ENCODE measurements around the gene LILRB3. TPM values are rescaled to one million over a fixed set of nuclear protein-coding genes. Genes with fewer than 3 reads are reported as not detected.
"Not testable (repeated sequence)": the region's sequence is repeated elsewhere in the genome, so short reads cannot be mapped to it uniquely, and the experiment has no call there.

Gene LILRB3
- 0.24 TPM in 1 of 2 replicates, not detected in the other for total RNA-seq
- 1.4 and 1.7 TPM in 2 replicates for polyA plus RNA-seq

DNA sequence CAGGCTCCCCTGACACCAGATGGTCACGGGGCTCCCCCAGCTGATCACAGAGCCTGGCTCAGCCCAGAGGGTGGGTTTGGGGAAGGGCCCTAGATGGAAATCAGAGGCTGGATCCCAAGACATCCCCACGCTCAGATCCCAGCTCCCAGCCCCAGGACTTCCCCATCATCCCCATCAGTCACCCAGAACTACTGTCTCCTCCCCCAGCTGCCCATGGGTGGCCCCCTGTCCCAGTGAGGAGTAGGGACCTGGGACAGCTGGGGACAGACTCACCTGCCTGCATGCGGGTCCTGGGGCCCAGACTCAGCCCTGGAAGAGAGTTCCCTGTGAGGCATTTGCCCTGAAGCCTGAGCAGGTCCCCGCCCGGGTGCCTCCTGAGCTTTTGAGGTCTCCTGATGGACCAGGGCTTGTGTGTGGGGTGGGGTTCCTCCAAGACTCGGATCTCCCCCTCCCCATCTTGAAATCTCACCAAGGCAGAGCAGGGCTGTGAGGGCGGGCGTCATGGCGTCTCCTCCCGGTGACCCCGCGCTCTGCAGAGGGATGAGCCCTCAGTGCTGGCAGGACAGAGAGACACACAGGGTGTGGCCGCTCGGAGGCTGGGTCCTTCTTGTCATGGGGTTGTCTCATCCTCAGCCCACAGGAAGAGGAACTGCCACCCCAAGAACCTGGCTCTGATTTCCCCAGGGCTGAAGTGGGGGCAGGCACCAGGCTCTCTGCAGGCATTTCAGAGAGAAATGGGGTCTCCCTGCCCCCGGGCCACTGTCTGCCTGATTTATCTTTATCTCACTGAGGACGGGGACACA is at the start of gene LILRB3:
LILRB3 (minus strand) TSS at position 534 of the 803 bp plus-strand sequence; CDS start at position 503, 31 bp downstream.
- not testable (repeated sequence) for H3K9me2 ChIP-seq (replicated peaks; ENCODE audit: insufficient read depth); H3K9me3 ChIP-seq (ENCODE audit: low read depth); H4K20me1 ChIP-seq (ENCODE audit: insufficient read depth, poor library complexity, severe bottlenecking); H3K36me3 ChIP-seq (replicated peaks; ENCODE audit: insufficient read depth, low read depth); H3K4me3 ChIP-seq; H3K27me3 ChIP-seq; H3K4me2 ChIP-seq; H3K27ac ChIP-seq; H3K79me2 ChIP-seq; DNase-seq (ENCODE audit: low spot score); H3K4me1 ChIP-seq (ENCODE audit: insufficient read depth); H2AFZ ChIP-seq
- WGBS (ENCODE audit: low lambda C conversion rate, missing lambda C conversion rate) = 77% methylated on average over 15 of the region's 16 CpGs

DNA sequence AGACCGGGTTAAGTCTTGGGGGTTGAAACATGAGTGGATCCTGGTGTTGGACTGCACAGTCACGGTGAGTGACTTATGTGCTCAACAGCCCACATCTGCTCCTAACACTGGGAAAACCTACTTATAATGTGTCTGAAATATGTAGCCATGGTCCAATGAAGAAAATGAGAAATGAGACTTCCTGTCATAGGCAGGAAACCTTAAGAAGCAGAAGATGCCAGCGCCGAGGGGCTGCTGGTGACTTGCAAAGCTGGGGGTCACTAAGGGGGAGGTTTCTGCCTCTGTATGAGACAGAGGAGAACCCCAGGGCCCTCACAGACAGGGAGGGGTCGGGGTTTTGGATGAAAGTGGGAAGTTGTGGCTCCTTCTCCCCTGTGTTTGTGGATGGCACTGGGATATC is 49.4 kb upstream of the LILRB3 start:
- not testable (repeated sequence) for H2AFZ ChIP-seq; H3K4me1 ChIP-seq (ENCODE audit: insufficient read depth); H3K4me3 ChIP-seq; H3K36me3 ChIP-seq (replicated peaks; ENCODE audit: insufficient read depth, low read depth); H3K79me2 ChIP-seq; H3K9me3 ChIP-seq (ENCODE audit: low read depth); DNase-seq (ENCODE audit: low spot score); H3K27ac ChIP-seq; H3K4me2 ChIP-seq; H3K9me2 ChIP-seq (replicated peaks; ENCODE audit: insufficient read depth); H3K27me3 ChIP-seq; H4K20me1 ChIP-seq (ENCODE audit: insufficient read depth, poor library complexity, severe bottlenecking)
- WGBS (ENCODE audit: low lambda C conversion rate, missing lambda C conversion rate) = 78% methylated on average over 5 of the region's 5 CpGs

- H3K36me3 ChIP-seq (replicated peaks; ENCODE audit: insufficient read depth, low read depth); H3K79me2 ChIP-seq; H3K27ac ChIP-seq; H2AFZ ChIP-seq; H3K27me3 ChIP-seq; H3K4me2 ChIP-seq; H3K9me2 ChIP-seq (replicated peaks; ENCODE audit: insufficient read depth); H3K4me1 ChIP-seq (ENCODE audit: insufficient read depth); H3K4me3 ChIP-seq; H4K20me1 ChIP-seq (ENCODE audit: insufficient read depth, poor library complexity, severe bottlenecking); DNase-seq (ENCODE audit: low spot score); H3K9me3 ChIP-seq (ENCODE audit: low read depth): not testable (repeated sequence)
- WGBS (ENCODE audit: low lambda C conversion rate, missing lambda C conversion rate) = 69% methylated on average over 4 of the region's 4 CpGs
Measured at GRCh38 chr19:54271587-54271986, 48.8 kb upstream of the LILRB3 start.

DNA sequence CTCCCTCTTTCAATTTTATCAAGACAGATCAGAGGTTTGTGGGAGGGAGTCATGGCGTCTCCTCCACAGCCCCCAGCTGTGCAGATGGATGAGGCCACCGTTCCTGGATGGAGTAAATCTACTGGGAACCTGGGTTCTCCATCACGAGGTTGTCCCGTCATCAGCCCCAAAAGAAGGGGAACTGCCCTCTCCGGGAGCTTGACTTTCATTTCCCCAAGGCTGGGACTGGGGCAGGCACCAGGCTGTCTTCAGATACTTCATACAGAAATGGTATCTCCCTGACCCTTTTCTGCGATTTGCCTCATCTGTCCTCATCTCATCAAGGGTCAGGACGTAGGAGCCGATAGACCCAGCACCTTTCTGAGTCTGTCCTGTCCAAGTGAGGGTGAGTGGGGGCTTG is 48.3 kb upstream of the LILRB3 start:
- Histone ChIP-seq H2AFZ (no peak overlapping the region), H3K36me3 (replicated peaks; ENCODE audit: insufficient read depth, low read depth) (no peaks in the 10 kb centered on the region), H3K9me2 (replicated peaks; ENCODE audit: insufficient read depth) (no peaks in the 10 kb centered on the region), H3K27ac (no peak overlapping the region), H4K20me1 (ENCODE audit: insufficient read depth, poor library complexity, severe bottlenecking) (no peaks in the 10 kb centered on the region), H3K4me2 (no peak overlapping the region), H3K9me3 (ENCODE audit: low read depth) (no peaks in the 10 kb centered on the region), H3K4me3 (no peak overlapping the region), H3K4me1 (ENCODE audit: insufficient read depth) (no peaks in the 10 kb centered on the region), H3K27me3 (peaks cover 4% of the 10 kb centered on the region), H3K79me2 (no peaks in the 10 kb centered on the region)
- TF ChIP-seq EZH2 (IDR thresholded peaks at IDR 0.05; ENCODE audit: borderline replicate concordance) = no peak
- TF ChIP-seq EZH2phosphoT487 (IDR thresholded peaks at IDR 0.05; ENCODE audit: low read depth, severe bottlenecking, unreplicated experiment) = no peak
- WGBS (ENCODE audit: low lambda C conversion rate, missing lambda C conversion rate) = 83% methylated on average over 8 of the region's 8 CpGs
- DNase-seq (ENCODE audit: low spot score) = no peak

GRCh38 chr19:54268936-54269335 is 46.1 kb upstream of the LILRB3 start:
- H3K4me1 ChIP-seq (ENCODE audit: insufficient read depth) = no peaks in the 10 kb centered on the region
- no peak overlapping the region for H3K4me3 ChIP-seq
- no peaks in the 10 kb centered on the region for H3K9me2 ChIP-seq (replicated peaks; ENCODE audit: insufficient read depth)
- H3K9me3 ChIP-seq (ENCODE audit: low read depth) = no peaks in the 10 kb centered on the region
- no peaks in the 10 kb centered on the region for H3K36me3 ChIP-seq (replicated peaks; ENCODE audit: insufficient read depth, low read depth)
- H3K27ac ChIP-seq = no peak overlapping the region
- H2AFZ ChIP-seq = no peak overlapping the region
- no peaks in the 10 kb centered on the region for H3K79me2 ChIP-seq
- H4K20me1 ChIP-seq (ENCODE audit: insufficient read depth, poor library complexity, severe bottlenecking) = no peaks in the 10 kb centered on the region
- DNase-seq (ENCODE audit: low spot score) = no peak
- H3K27me3 ChIP-seq = peaks cover 4% of the 10 kb centered on the region
- no peak overlapping the region for H3K4me2 ChIP-seq
- WGBS (ENCODE audit: low lambda C conversion rate, missing lambda C conversion rate) = 49% methylated on average over 2 of the region's 2 CpGs
- TF ChIP-seq EZH2 (IDR thresholded peaks at IDR 0.05; ENCODE audit: borderline replicate concordance) (no peak), CTCF (IDR thresholded peaks at IDR 0.05; ENCODE audit: poor library complexity) (no peak), EZH2phosphoT487 (IDR thresholded peaks at IDR 0.05; ENCODE audit: low read depth, severe bottlenecking, unreplicated experiment) (no peak)
